CD4-positive, alpha-beta T cell treated with Interleukin-2 at 100 ng/mL for 4 hours (primary cell): ENCODE results near the gene TLR9.

Source experiments
- DNase-seq: peaks from one replicate; pipeline ENCODE4 v3.0.0-alpha.2; 2020; ENCODE audit warnings: low spot score

The TLR9 gene

GRCh38 chr3:52247409-52248164 is 22.1 kb upstream of the TLR9 start:
- DNase-seq, result no peak

- no peak for DNase-seq
These were observed 21.4 kb upstream of the TLR9 start for GRCh38 chr3:52246728-52247408.

- no peak for DNase-seq
These were observed 20.8 kb upstream of the TLR9 start for GRCh38 chr3:52246264-52246620.

GRCh38 chr3:52245322-52246263 is 20.1 kb upstream of the TLR9 start, which contains the start of gene PPM1M:
TSS of gene PPM1M (plus strand) at chr3:52245759. CDS start at chr3:52245825, 66 bp downstream.
- DNase-seq, result peak; percentile 62

- peak; percentile 43 for DNase-seq
These were observed 18.6 kb upstream of the TLR9 start for GRCh38 chr3:52243791-52244628.

GRCh38 chr3:52242039-52242438 is 16.6 kb upstream of the TLR9 start:
- DNase-seq, result no peak

- DNase-seq, result peak; percentile 36
These were observed 15.5 kb upstream of the TLR9 start for GRCh38 chr3:52240886-52241370.

GRCh38 chr3:52240059-52240885 is 14.8 kb upstream of the TLR9 start:
- peak; percentile 80 for DNase-seq

- peak; percentile 89 for DNase-seq
These were observed 13.6 kb upstream of the TLR9 start, which contains the start of gene TWF2 for GRCh38 chr3:52238761-52239701. TSS of gene TWF2 (minus strand) at chr3:52239158. CDS start at chr3:52239016, 142 bp downstream.

GRCh38 chr3:52238193-52238760 is 12.8 kb upstream of the TLR9 start:
- DNase-seq, result no peak

- DNase-seq, result no peak
These were observed 12.3 kb upstream of the TLR9 start for GRCh38 chr3:52237657-52238172.

GRCh38 chr3:52237006-52237656 is 11.7 kb upstream of the TLR9 start:
- DNase-seq, result no peak

- no peak for DNase-seq
These were observed 11.0 kb upstream of the TLR9 start for GRCh38 chr3:52236424-52236886.

GRCh38 chr3:52234516-52235447 is 9.3 kb upstream of the TLR9 start:
- no peak for DNase-seq

GRCh38 chr3:52233968-52234367 is 8.5 kb upstream of the TLR9 start:
- no peak for DNase-seq

GRCh38 chr3:52233108-52233591 is 7.7 kb upstream of the TLR9 start:
- no peak for DNase-seq
